ENCODE data around the gene COQ2. TPM values are rescaled to one million over a fixed set of nuclear protein-coding genes. Genes with fewer than 3 reads are reported as not detected.

Gene COQ2
- total and polyA plus RNA-seq, 2 experiments from 2014 or later: 21.1 to 25.3 TPM

- TF ChIP-seq ZNF462 (CRISPR knock-in tag; IDR thresholded peaks at IDR 0.05): no peak
- no peak for TF ChIP-seq ZNF114 (CRISPR knock-in tag; IDR thresholded peaks at IDR 0.05)
- no peak for TF ChIP-seq CTCF (conservative IDR thresholded peaks at IDR 0.05; ENCODE audit: low read depth in 2 of 2)
- TF ChIP-seq EZH2phosphoT487 (IDR thresholded peaks at IDR 0.05; ENCODE audit: unreplicated experiment): no peak
- TF ChIP-seq POLR2AphosphoS5 (IDR thresholded peaks at IDR 0.05; ENCODE audit: low read depth): no peak
- TF ChIP-seq STAT1 (IDR thresholded peaks at IDR 0.05; ENCODE audit: unreplicated experiment): no peak
- no peak for TF ChIP-seq NANOG (IDR thresholded peaks at IDR 0.05; ENCODE audit: borderline replicate concordance)
Measured at GRCh38 chr4:83307920-83308319, 23.3 kb upstream of the COQ2 start (continued).

GRCh38 chr4:83305187-83305586 is 20.6 kb upstream of the COQ2 start:
- no peak overlapping the region for H3K27ac ChIP-seq (ENCODE audit: low read depth)
- H3K4me2 ChIP-seq: no peak overlapping the region
- TF ChIP-seq EZH2 (IDR thresholded peaks at IDR 0.05; ENCODE audit: low read depth, unreplicated experiment) (no peak), JUNB (IDR thresholded peaks at IDR 0.05; ENCODE audit: unreplicated experiment) (no peak), NANOG (IDR thresholded peaks at IDR 0.05; ENCODE audit: borderline replicate concordance) (no peak), STAT1 (IDR thresholded peaks at IDR 0.05; ENCODE audit: unreplicated experiment) (no peak), ZNF114 (CRISPR knock-in tag; IDR thresholded peaks at IDR 0.05) (no peak), CREB1 (CRISPR knock-in tag; IDR thresholded peaks at IDR 0.05; ENCODE audit: low read depth) (no peak), ZNF331 (CRISPR knock-in tag; IDR thresholded peaks at IDR 0.05; ENCODE audit: low read depth) (no peak), CTCF (conservative IDR thresholded peaks at IDR 0.05; ENCODE audit: low read depth in 2 of 2) (no peak)
- H3K27me3 Mint-ChIP-seq (ENCODE audit: insufficient read depth, low read depth, poor library complexity): no peaks in the 10 kb centered on the region
- H3K9me3 Mint-ChIP-seq: no peaks in the 10 kb centered on the region
- H2AFZ ChIP-seq: no peak overlapping the region
- no peak for DNase-seq (ENCODE audit: low spot score)
- no peaks in the 10 kb centered on the region for H3F3A ChIP-seq (replicated peaks; ENCODE audit: low read depth)
- no peaks in the 10 kb centered on the region for H4K20me1 ChIP-seq (replicated peaks; ENCODE audit: insufficient read depth)
- no peaks in the 10 kb centered on the region for H3K27me3 ChIP-seq (ENCODE audit: insufficient read depth)
- no peaks in the 10 kb centered on the region for H3K4me1 ChIP-seq (ENCODE audit: insufficient read depth)
- H3K36me3 ChIP-seq (ENCODE audit: insufficient read depth): no peaks in the 10 kb centered on the region
- no peaks in the 10 kb centered on the region for H3K36me3 Mint-ChIP-seq (ENCODE audit: low read depth)
- H3K9me2 ChIP-seq (ENCODE audit: insufficient read depth): no peaks in the 10 kb centered on the region
- H3K79me2 ChIP-seq (replicated peaks; ENCODE audit: insufficient read depth): no peaks in the 10 kb centered on the region
- ATAC-seq: no peak
- H3K27ac Mint-ChIP-seq: no peak overlapping the region
- H3K4me3 ChIP-seq: no peak overlapping the region
- peaks cover 22% of the 10 kb centered on the region for H3K4me1 Mint-ChIP-seq
- no peak overlapping the region for H3K4me3 Mint-ChIP-seq
